A673 (cell line): ENCODE results near the gene JAG1. TPM values are rescaled to one million over a fixed set of nuclear protein-coding genes. Genes with fewer than 3 reads are reported as not detected.

Source experiments
- BruUV-seq: library from RNA; stranded (reverse); fragments of 400-500 nt; replicated peaks from 2 replicates; lab custom pipeline; 2021; lab: Mats Ljungman, UMichigan
- CTCF ChIA-PET: fragments of 300-600 bp; sonication (Branson Sonifier 250); formaldehyde crosslinking; loops from one replicate; lab custom pipeline; 2022; ENCODE audit warnings: antibody characterized with exemption; lab: Charles Lee
- POLR2A ChIA-PET: fragments of 300-600 bp; sonication (Branson Sonifier 250); formaldehyde crosslinking; loops from one replicate; lab custom pipeline; 2022; ENCODE audit warnings: antibody characterized with exemption; ENCODE audit not compliant: low non-redundant PET; lab: Charles Lee
- DNase-seq: peaks from one replicate; pipeline ENCODE4 v3.0.0-alpha.2; 2015; ENCODE audit warnings: low spot score
- H3K27ac ChIP-seq: fragments of 200-600 bp; sonication (generic); 2 replicates; pipeline ENCODE4 v1.5.1; 2016; ENCODE audit warnings: mixed run types, low read depth, mild to moderate bottlenecking, mixed read lengths, antibody characterized with exemption, low read length; ENCODE audit not compliant: poor library complexity, severe bottlenecking
- H3K27me3 ChIP-seq: fragments of 200-600 bp; sonication (generic); replicated peaks from 2 replicates; pipeline ENCODE4 v1.6.1; 2017; ENCODE audit warnings: mixed run types, low read depth, mild to moderate bottlenecking, mixed read lengths, antibody characterized with exemption, low read length; ENCODE audit not compliant: insufficient read depth, poor library complexity
- H3K36me3 ChIP-seq: fragments of 200-600 bp; sonication (generic); 2 replicates; pipeline ENCODE4 v1.6.1; 2016; ENCODE audit warnings: mixed run types, mild to moderate bottlenecking, mixed read lengths, antibody characterized with exemption, low read length; ENCODE audit not compliant: insufficient read depth, poor library complexity, severe bottlenecking
- H3K4me1 ChIP-seq: fragments of 200-600 bp; sonication (generic); 2 replicates; pipeline ENCODE4 v1.6.1; 2017; ENCODE audit warnings: mixed run types, mild to moderate bottlenecking, mixed read lengths, antibody characterized with exemption, low read length; ENCODE audit not compliant: insufficient read depth, poor library complexity, severe bottlenecking
- H3K4me3 ChIP-seq: fragments of 200-600 bp; sonication (generic); 2 replicates; pipeline ENCODE4 v1.5.1; 2016; ENCODE audit warnings: low read depth, mixed run types, mild to moderate bottlenecking, mixed read lengths, low read length; ENCODE audit not compliant: poor library complexity, severe bottlenecking
- H3K9me3 ChIP-seq: fragments of 200-600 bp; sonication (generic); 2 replicates; pipeline ENCODE4 v1.6.1; 2016; ENCODE audit warnings: mixed run types, low read depth, mild to moderate bottlenecking, mixed read lengths, antibody characterized with exemption, low read length; ENCODE audit not compliant: poor library complexity, severe bottlenecking
- EZH2 ChIP-seq: fragments of 200-600 bp; sonication (generic); IDR thresholded peaks from 2 replicates; pipeline ENCODE4 v1.6.1; 2017; ENCODE audit warnings: borderline replicate concordance, low read depth, mild to moderate bottlenecking, mixed read lengths, antibody characterized with exemption, low read length; ENCODE audit not compliant: poor library complexity, severe bottlenecking
- intact Hi-C: fragments of 100-400 bp; cut with micrococcal nuclease; formaldehyde crosslinking; loops from one replicate; pipeline ENCODE4 v1.10.0; 2022; ENCODE audit not compliant: unreplicated experiment
- total RNA-seq: library from RNA; stranded (reverse); gene quantifications from 2 replicates; pipeline ENCODE4 v1.2.3, GENCODE V29; 2021
- TF ChIP-seq, protein P1 (sequence below): fragments of 300-800, 200-600 bp; sonication (generic); conservative IDR thresholded peaks from 2 replicates; pipeline ENCODE4 v1.5.1; 2017; ENCODE audit warnings: low read depth, mild to moderate bottlenecking, antibody characterized with exemption, low read length, moderate library complexity, mixed read lengths

The JAG1 gene
- total RNA-seq, 1 experiment from 2014 or later, result 57.5 TPM

DNA sequence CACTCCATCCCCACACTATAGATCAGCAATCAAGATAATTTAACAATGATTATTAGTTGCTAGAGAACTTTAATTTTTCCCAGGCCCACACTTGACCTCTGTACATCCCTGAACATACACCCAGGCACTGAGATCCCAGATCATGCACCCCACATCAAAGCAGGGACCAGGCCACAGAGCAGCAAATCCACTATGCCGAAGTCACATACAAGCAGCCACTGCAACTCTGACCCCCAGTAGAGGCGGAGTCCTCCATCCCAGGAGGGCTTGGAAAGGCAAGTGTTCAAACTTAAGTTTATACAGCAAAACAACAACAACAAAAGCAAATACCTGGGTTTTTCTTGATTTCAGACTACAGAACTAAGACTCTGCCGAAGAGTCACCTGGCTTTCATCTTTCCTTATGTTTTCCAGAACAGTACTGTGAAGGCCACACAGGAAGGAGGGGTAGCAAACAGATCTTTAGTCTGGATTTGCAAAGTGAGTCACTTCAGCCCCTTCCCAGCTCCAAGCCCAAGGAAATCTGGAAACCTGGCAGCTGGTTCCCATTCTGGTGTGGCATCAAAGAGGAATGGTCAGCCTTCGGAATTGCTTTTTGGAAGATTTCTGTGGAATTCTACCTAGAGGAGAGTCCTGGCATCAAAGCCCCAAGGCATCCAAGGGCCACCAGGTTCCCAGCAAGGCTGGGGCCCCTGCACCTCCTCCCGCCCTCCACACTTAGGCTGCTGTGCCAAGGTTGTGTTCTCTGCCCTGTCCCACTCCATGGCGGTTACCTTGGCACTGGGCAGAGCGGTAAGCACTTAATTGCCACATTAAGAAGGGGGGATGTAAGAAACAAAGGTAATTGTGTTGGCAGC is 7.3 kb downstream of the JAG1 start:
- TF ChIP-seq, protein P1, sequence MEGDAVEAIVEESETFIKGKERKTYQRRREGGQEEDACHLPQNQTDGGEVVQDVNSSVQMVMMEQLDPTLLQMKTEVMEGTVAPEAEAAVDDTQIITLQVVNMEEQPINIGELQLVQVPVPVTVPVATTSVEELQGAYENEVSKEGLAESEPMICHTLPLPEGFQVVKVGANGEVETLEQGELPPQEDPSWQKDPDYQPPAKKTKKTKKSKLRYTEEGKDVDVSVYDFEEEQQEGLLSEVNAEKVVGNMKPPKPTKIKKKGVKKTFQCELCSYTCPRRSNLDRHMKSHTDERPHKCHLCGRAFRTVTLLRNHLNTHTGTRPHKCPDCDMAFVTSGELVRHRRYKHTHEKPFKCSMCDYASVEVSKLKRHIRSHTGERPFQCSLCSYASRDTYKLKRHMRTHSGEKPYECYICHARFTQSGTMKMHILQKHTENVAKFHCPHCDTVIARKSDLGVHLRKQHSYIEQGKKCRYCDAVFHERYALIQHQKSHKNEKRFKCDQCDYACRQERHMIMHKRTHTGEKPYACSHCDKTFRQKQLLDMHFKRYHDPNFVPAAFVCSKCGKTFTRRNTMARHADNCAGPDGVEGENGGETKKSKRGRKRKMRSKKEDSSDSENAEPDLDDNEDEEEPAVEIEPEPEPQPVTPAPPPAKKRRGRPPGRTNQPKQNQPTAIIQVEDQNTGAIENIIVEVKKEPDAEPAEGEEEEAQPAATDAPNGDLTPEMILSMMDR, result no peak
- no peak for TF ChIP-seq EZH2
- Histone ChIP-seq H3K36me3 (peaks cover 30% of the 10 kb centered on the region), H3K27ac (no peak overlapping the region), H3K9me3 (no peaks in the 10 kb centered on the region), H3K4me3 (no peak overlapping the region), H3K4me1 (peaks cover 75% of the 10 kb centered on the region), H3K27me3 (no peaks in the 10 kb centered on the region)
- CTCF ChIA-PET, result no interaction called here
- POLR2A ChIA-PET, result no interaction called here
- no TSS peak for BruUV-seq
- DNase-seq, result no peak
- intact Hi-C loops, result no loop called here

- intact Hi-C loops, result no loop called here
- Histone ChIP-seq H3K27me3 (no peaks in the 10 kb centered on the region), H3K27ac (no peak overlapping the region), H3K4me3 (no peak overlapping the region), H3K4me1 (peaks cover 69% of the 10 kb centered on the region), H3K36me3 (peaks cover 36% of the 10 kb centered on the region), H3K9me3 (no peaks in the 10 kb centered on the region)
- POLR2A ChIA-PET, result no interaction called here
- no TSS peak for BruUV-seq
- TF ChIP-seq, protein P1, result no peak
- TF ChIP-seq EZH2, result no peak
- no peak for DNase-seq
- CTCF ChIA-PET, result no interaction called here
Observed at GRCh38 chr20:10665791-10666190, 8.0 kb downstream of the JAG1 start.

- H3K4me1 ChIP-seq, result peaks cover 62% of the 10 kb centered on the region
- H3K27ac ChIP-seq, result peak overlapping the region; percentile 16
- TF ChIP-seq, protein P1, result no peak
- TF ChIP-seq EZH2, result no peak
- H3K4me3 ChIP-seq, result no peak overlapping the region
- DNase-seq, result no peak
- peaks cover 43% of the 10 kb centered on the region for H3K36me3 ChIP-seq
- POLR2A ChIA-PET, result no interaction called here
- BruUV-seq, result no TSS peak
- intact Hi-C loops, result no loop called here
- no peaks in the 10 kb centered on the region for H3K9me3 ChIP-seq
- no peaks in the 10 kb centered on the region for H3K27me3 ChIP-seq
- CTCF ChIA-PET, result interaction anchor here (0.6 kb wide), 1 partner anchor 11 kb away, joined by 3 read pairs; no protein-coding TSS in a partner anchor
Observed at GRCh38 chr20:10665027-10665561, 8.7 kb downstream of the JAG1 start.
